HG03159 (cell line): ENCODE results near the gene ADCY6.
"Not testable (repeated sequence)": the region's sequence is repeated elsewhere in the genome, so short reads cannot be mapped to it uniquely, and the experiment has no call there.

ENCODE experiments used
- ATAC-seq: cut with Tn5 transposase; IDR thresholded peaks from one replicate; pipeline ENCODE4 v1.9.1; 2021; ENCODE audit warnings: mild to moderate bottlenecking, moderate library complexity; ENCODE audit not compliant: unreplicated experiment

The ADCY6 gene

DNA sequence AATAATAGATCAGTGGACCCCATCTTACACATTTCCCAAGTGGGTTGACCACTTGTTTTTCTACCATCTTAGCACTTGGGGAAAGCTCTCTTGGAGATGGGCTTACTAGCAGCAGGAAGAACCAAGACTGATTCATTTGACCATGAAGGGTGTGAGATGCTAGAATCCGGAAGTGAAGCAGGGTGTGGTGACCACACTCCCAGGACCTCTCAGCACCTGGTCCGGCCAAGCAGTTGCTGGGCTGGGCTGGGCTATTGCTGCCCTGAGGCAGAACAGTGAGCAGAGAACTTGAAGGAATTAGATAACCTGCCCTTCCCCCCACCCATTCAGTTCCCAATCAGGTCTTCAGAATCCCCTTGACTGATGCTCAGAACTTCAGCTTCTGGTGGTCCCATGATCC, 24.4 kb downstream of the ADCY6 start:
- ATAC-seq = no peak

DNA sequence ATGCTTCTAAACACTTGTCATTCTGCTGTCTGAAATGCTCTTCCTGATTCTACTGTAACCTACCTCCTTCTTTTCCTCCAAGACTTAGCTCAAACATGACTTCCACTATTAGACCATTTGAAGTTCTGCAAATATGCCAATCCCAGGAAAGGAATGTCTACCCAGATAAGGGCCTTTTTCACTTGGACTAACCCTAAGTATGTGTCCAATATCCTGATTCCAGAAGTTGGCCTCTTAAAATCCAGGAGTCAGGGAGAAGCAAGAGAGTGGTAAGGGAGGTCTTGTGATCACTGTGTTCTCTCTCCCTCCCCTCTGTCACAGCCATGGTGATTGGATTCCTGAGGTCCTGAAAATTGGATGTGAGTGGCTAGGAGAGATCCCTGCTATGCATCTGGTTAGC, 30.2 kb downstream of the ADCY6 start:
- no peak for ATAC-seq

DNA sequence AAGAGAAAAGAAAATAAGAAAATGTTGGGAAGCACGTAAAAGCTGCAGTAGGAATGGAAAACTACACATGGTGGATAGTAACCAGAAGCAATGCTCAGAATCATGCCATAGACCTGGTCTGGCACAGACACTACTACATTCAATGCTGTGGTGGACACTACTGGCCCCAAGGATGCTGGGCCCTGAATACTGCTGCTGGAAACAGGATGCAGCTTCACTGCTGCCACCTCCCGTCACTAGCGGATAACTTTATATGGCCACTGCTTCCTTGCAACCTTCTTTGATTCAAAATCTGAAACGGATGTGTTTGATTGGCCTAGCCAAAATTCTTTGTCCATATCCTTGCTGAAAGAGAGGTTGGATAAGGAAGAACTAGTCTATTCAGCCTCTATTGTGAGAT, 30.7 kb downstream of the ADCY6 start:
- no peak for ATAC-seq

DNA sequence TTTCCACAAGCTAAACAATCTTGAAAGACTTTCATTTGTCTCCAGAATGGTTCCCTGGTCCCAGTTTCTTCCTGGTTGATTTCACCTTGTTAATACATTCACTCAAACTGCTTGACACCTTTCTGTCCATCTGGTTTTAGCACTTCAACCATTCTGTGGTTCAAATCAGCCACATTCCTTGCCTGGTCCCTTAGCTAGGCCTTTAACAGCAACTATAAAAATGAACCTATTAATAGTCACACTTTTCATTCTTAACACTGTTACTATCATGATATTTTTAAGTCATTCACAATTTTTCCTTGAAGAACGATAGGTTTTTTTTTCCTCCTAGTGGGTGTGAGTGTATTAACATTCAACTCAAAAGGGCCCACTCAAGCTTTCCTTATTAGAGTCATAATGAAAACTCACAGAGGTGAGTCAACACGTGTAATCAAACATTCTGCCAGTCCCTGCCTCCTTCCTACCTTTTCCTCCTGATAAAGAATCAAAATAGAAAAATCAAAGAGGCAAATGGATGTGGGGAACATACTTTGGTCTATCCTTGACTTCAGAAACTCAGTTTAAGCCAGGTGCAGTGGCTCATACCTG, 38.0 kb downstream of the ADCY6 start:
- ATAC-seq = no peak

- ATAC-seq = no peak
Measured at GRCh38 chr12:48750215-48750614, 38.7 kb downstream of the ADCY6 start.

DNA sequence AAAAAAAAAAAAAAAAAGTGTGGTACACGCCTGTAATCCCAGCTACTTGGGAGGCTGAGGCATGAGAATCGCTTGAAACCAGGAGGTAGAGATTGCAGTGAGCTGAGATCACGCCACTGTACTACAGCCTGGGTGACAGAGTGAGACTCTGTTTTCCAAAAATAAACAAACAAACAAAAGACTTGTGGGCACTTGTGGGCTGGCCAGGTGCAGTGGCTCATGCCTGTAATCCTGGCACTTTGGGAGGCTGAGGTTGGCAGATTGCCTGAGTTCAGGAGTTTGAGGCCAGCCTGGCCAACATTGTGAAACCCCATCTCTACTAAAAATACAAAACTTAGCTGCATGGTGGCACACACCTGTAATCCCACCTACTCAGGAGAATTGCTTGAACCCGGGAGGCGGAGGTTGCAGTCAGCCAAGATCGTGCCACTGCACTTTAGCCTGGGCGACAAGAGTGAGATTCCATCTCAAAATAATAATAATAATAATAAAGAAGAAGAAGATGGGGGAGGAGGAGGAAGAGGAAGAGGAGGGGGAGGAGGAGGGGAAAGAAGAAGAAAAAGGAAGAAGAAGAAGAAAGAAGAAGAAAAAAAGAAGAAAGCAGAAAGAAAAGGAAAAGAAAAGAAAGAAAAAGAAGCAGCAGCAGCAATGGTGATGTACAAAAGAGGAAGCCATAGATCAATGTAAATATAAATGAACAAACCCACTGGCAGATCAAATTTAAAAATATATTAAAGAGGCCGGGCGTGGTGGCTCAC, 44.5 kb downstream of the ADCY6 start:
- ATAC-seq = no peak

DNA sequence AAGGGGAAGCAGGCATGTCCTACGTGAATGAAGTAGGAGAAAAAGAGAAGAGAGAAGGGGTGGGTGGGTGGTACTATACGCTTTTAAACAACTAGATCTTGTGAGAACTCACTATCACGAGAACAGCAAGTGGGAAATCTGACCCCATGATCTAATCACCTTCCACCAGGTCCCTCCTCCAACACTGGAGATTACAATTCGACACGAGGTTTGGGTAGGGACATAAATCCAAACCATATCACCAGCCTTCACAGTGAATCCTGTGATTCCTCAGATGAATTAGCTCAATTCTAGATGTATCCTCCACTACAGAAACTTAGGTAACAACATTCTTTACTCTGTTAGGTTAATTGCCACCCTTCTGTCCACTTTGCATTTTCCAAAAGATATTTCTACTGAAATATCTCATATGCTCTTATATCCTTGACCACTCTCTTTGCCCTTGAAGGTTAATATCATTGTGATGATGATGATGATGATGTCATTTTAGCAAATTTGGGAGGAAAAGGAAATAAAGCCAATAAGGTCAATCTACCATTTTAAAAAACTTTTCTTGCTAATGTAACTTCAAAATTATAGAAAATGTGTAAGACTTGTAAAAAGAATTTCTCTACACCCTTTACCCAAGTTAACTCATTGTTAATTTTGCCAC, 49.1 kb downstream of the ADCY6 start:
- ATAC-seq = no peak

- ATAC-seq = no peak
Measured at GRCh38 chr12:48736456-48736855, 52.4 kb downstream of the ADCY6 start.

- no peak for ATAC-seq
Measured at GRCh38 chr12:48728807-48729206, 60.1 kb downstream of the ADCY6 start.

GRCh38 chr12:48720737-48721136, 68.2 kb downstream of the ADCY6 start:
- not testable (repeated sequence) for ATAC-seq

- not testable (repeated sequence) for ATAC-seq
Measured at GRCh38 chr12:48720171-48720570, 68.7 kb downstream of the ADCY6 start.

GRCh38 chr12:48719002-48719401, 69.9 kb downstream of the ADCY6 start:
- ATAC-seq = not testable (repeated sequence)

DNA sequence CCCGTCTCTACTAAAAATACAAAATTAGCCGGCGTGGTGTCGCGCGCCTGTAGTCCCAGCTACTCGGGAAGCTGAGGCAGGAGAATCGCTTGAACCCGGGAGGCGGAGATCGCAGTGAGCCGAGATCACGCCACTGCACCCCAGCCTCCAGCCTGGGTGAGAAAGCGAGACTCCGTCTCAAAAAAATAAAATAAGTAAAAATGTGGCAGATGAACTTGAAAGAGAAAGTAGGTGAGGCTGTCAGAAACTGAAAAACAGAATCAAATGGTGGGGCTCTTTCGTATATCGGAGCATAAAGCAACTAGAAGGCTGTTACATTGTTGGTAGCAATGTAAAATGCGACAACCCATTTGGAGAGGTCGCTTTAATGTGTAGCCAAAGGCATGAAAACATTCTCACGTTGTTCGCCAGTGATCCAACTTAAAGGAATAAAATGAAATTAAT, 71.6 kb downstream of the ADCY6 start:
- peak; percentile 10 for ATAC-seq

GRCh38 chr12:48716493-48717251, 72.2 kb downstream of the ADCY6 start, which contains the start of gene CCNT1:
Gene CCNT1 (minus strand): TSS chr12:48716707. CDS start chr12:48716675, 32 bp downstream.
- peak; percentile 95 for ATAC-seq
